ENCODE results near the gene FCHSD2. TPM values are rescaled to one million over a fixed set of nuclear protein-coding genes. Genes with fewer than 3 reads are reported as not detected.

The FCHSD2 gene
- total RNA-seq, 1 donor from 2014 or later: 18.9 TPM

GRCh38 chr11:73055655-73056354, 86.3 kb downstream of the FCHSD2 start:
- H3K27ac ChIP-seq (ENCODE audit: low read depth, low read length): no peak overlapping the region
- H4K20me1 ChIP-seq (ENCODE audit: insufficient read depth, low read length): peaks cover 13% of the 10 kb centered on the region
- no peaks in the 10 kb centered on the region for H3K36me3 ChIP-seq (ENCODE audit: insufficient read depth, low read length)
- no peaks in the 10 kb centered on the region for H3K9me3 Mint-ChIP-seq (ENCODE audit: unreplicated experiment)
- no peak overlapping the region for H2AFZ ChIP-seq (ENCODE audit: low read depth, low read length)
- peaks cover 3% of the 10 kb centered on the region for H3K36me3 Mint-ChIP-seq (ENCODE audit: low read depth, unreplicated experiment)
- DNase-seq (ENCODE audit: low read depth) (no peak), FAIRE-seq (peak; percentile 17)
- no peak overlapping the region for H3K9ac ChIP-seq (ENCODE audit: low read length)
- no peak overlapping the region for H3K4me3 Mint-ChIP-seq (ENCODE audit: unreplicated experiment)
- peaks cover 9% of the 10 kb centered on the region for H3K4me1 Mint-ChIP-seq (ENCODE audit: low read depth, unreplicated experiment)
- H3K9me3 ChIP-seq (ENCODE audit: insufficient read depth, low read depth, low read length): no peaks in the 10 kb centered on the region
- H3K4me1 ChIP-seq (ENCODE audit: insufficient read depth, low read length): no peaks in the 10 kb centered on the region
- H3K27ac Mint-ChIP-seq (ENCODE audit: unreplicated experiment): no peak overlapping the region
- no peak overlapping the region for H3K4me2 ChIP-seq (ENCODE audit: low read length)
- H3K27me3 ChIP-seq (ENCODE audit: insufficient read depth, low read length): no peaks in the 10 kb centered on the region
- no peaks in the 10 kb centered on the region for H3K27me3 Mint-ChIP-seq (ENCODE audit: low read depth, unreplicated experiment)
- H3K4me3 ChIP-seq (ENCODE audit: insufficient read depth, low read depth, low read length): no peak overlapping the region
- no peak for TF ChIP-seq EZH2 (IDR thresholded peaks at IDR 0.05; ENCODE audit: insufficient read depth, low read length)
- TF ChIP-seq CTCF (IDR thresholded peaks at IDR 0.05; ENCODE audit: insufficient read depth, low read depth, low read length): no peak
- H3K79me2 ChIP-seq (ENCODE audit: insufficient read depth, low read length): peaks cover 3% of the 10 kb centered on the region

- H3K4me1 ChIP-seq (ENCODE audit: insufficient read depth, low read length): no peaks in the 10 kb centered on the region
- no peak overlapping the region for H3K9ac ChIP-seq (ENCODE audit: low read length)
- no peak overlapping the region for H3K27ac Mint-ChIP-seq (ENCODE audit: unreplicated experiment)
- no peaks in the 10 kb centered on the region for H3K36me3 ChIP-seq (ENCODE audit: insufficient read depth, low read length)
- no peak overlapping the region for H3K4me3 ChIP-seq (ENCODE audit: insufficient read depth, low read depth, low read length)
- no peak overlapping the region for H3K27ac ChIP-seq (ENCODE audit: low read depth, low read length)
- FAIRE-seq: no peak
- peaks cover 13% of the 10 kb centered on the region for H4K20me1 ChIP-seq (ENCODE audit: insufficient read depth, low read length)
- peaks cover 3% of the 10 kb centered on the region for H3K79me2 ChIP-seq (ENCODE audit: insufficient read depth, low read length)
- no peak overlapping the region for H2AFZ ChIP-seq (ENCODE audit: low read depth, low read length)
- no peak overlapping the region for H3K4me2 ChIP-seq (ENCODE audit: low read length)
- TF ChIP-seq EZH2 (IDR thresholded peaks at IDR 0.05; ENCODE audit: insufficient read depth, low read length) (no peak), CTCF (IDR thresholded peaks at IDR 0.05; ENCODE audit: insufficient read depth, low read depth, low read length) (no peak)
- no peaks in the 10 kb centered on the region for H3K9me3 ChIP-seq (ENCODE audit: insufficient read depth, low read depth, low read length)
- no peaks in the 10 kb centered on the region for H3K9me3 Mint-ChIP-seq (ENCODE audit: unreplicated experiment)
- peaks cover 6% of the 10 kb centered on the region for H3K4me1 Mint-ChIP-seq (ENCODE audit: low read depth, unreplicated experiment)
- no peaks in the 10 kb centered on the region for H3K36me3 Mint-ChIP-seq (ENCODE audit: low read depth, unreplicated experiment)
- DNase-seq (ENCODE audit: low read depth): no peak
- no peaks in the 10 kb centered on the region for H3K27me3 Mint-ChIP-seq (ENCODE audit: low read depth, unreplicated experiment)
- H3K4me3 Mint-ChIP-seq (ENCODE audit: unreplicated experiment): no peak overlapping the region
- H3K27me3 ChIP-seq (ENCODE audit: insufficient read depth, low read length): no peaks in the 10 kb centered on the region
These were observed 87.1 kb downstream of the FCHSD2 start for GRCh38 chr11:73055002-73055401.

GRCh38 chr11:73053964-73054363, 88.2 kb downstream of the FCHSD2 start:
- no peak overlapping the region for H2AFZ ChIP-seq (ENCODE audit: low read depth, low read length)
- Mint-ChIP-seq H3K4me3 (ENCODE audit: unreplicated experiment) (no peak overlapping the region), H3K36me3 (ENCODE audit: low read depth, unreplicated experiment) (no peaks in the 10 kb centered on the region), H3K4me1 (ENCODE audit: low read depth, unreplicated experiment) (peaks cover 2% of the 10 kb centered on the region), H3K27me3 (ENCODE audit: low read depth, unreplicated experiment) (no peaks in the 10 kb centered on the region), H3K9me3 (ENCODE audit: unreplicated experiment) (no peaks in the 10 kb centered on the region), H3K27ac (ENCODE audit: unreplicated experiment) (no peak overlapping the region)
- no peak overlapping the region for H3K9ac ChIP-seq (ENCODE audit: low read length)
- H3K4me3 ChIP-seq (ENCODE audit: insufficient read depth, low read depth, low read length): no peak overlapping the region
- no peaks in the 10 kb centered on the region for H3K27me3 ChIP-seq (ENCODE audit: insufficient read depth, low read length)
- H3K4me2 ChIP-seq (ENCODE audit: low read length): no peak overlapping the region
- no peaks in the 10 kb centered on the region for H3K36me3 ChIP-seq (ENCODE audit: insufficient read depth, low read length)
- H3K27ac ChIP-seq (ENCODE audit: low read depth, low read length): no peak overlapping the region
- H3K4me1 ChIP-seq (ENCODE audit: insufficient read depth, low read length): no peaks in the 10 kb centered on the region
- TF ChIP-seq EZH2 (IDR thresholded peaks at IDR 0.05; ENCODE audit: insufficient read depth, low read length): no peak
- TF ChIP-seq CTCF (IDR thresholded peaks at IDR 0.05; ENCODE audit: insufficient read depth, low read depth, low read length): no peak
- H3K9me3 ChIP-seq (ENCODE audit: insufficient read depth, low read depth, low read length): no peaks in the 10 kb centered on the region
- FAIRE-seq (no peak), DNase-seq (ENCODE audit: low read depth) (no peak)
- H3K79me2 ChIP-seq (ENCODE audit: insufficient read depth, low read length): peaks cover 3% of the 10 kb centered on the region
- peaks cover 9% of the 10 kb centered on the region for H4K20me1 ChIP-seq (ENCODE audit: insufficient read depth, low read length)

Measured in astrocyte (in vitro differentiated cells and primary cell).